Spleen (tissue), 7 donors: ENCODE results near the gene LRRC49.
"Not testable (repeated sequence)": the region's sequence is repeated elsewhere in the genome, so short reads cannot be mapped to it uniquely, and the experiment has no call there.

ENCODE experiments used
- POLR2AphosphoS5 ChIP-seq, 3 donors: sonication (generic); formaldehyde crosslinking; IDR thresholded peaks; one replicate each; pipeline ENCODE4 v1.5.1; 2017; ENCODE audit warnings: antibody characterized with exemption in 3 of 3
- TF ChIP-seq, protein P1 (sequence below), 11 experiments: fragments of 200-600 bp in 7 of 11; fragments of 450-650 bp in 4 of 11; sonication (generic) in 4 of 11; IDR thresholded peaks in 8 of 11; conservative IDR thresholded peaks in 3 of 11; 1 replicate in 7 of 11; 2 replicates in 4 of 11; pipeline versions ENCODE4 v1.4.0 to v1.8.0; 2016 to 2021; ENCODE audit warnings: antibody characterized with exemption in 11 of 11, inconsistent platforms in 4 of 11, mild to moderate bottlenecking in 1 of 11
- donor health status: DM: no; HTN: no; CAD: no; lungs with moderate emphysema.
- donor health status: DM: no; HTN: no; CAD: no.
- donor health status: DM: no; HTN: no; CAD: no.

DNA sequence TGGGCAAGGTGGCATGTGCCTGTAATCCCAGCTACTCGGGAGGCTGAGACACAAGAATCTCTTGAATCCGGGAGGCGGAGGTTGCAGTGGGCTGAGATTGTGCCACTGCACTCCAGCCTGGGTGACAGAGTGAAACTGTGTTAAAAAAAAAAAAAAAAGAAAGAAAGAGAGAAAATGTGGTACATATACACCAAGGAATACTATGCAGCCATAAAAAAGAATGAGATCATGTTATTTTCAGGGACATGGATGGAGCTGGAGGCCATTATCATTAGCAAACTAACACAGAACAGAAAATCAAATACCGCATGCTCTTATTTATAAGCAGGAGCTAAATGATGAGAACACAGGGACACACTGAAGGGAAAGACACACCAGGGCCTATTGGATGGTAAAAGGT lies 111.9 kb downstream of the LRRC49 start:
- TF ChIP-seq, protein P1, sequence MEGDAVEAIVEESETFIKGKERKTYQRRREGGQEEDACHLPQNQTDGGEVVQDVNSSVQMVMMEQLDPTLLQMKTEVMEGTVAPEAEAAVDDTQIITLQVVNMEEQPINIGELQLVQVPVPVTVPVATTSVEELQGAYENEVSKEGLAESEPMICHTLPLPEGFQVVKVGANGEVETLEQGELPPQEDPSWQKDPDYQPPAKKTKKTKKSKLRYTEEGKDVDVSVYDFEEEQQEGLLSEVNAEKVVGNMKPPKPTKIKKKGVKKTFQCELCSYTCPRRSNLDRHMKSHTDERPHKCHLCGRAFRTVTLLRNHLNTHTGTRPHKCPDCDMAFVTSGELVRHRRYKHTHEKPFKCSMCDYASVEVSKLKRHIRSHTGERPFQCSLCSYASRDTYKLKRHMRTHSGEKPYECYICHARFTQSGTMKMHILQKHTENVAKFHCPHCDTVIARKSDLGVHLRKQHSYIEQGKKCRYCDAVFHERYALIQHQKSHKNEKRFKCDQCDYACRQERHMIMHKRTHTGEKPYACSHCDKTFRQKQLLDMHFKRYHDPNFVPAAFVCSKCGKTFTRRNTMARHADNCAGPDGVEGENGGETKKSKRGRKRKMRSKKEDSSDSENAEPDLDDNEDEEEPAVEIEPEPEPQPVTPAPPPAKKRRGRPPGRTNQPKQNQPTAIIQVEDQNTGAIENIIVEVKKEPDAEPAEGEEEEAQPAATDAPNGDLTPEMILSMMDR (IDR thresholded peaks at IDR 0.05 in 8 of 11, conservative IDR thresholded peaks at IDR 0.05 in 3 of 11) = not testable (repeated sequence)
- TF ChIP-seq POLR2AphosphoS5 (IDR thresholded peaks at IDR 0.05) = not testable (repeated sequence)
